Nephron (organoid): ENCODE measurements around the gene ADD3.
"Not testable (repeated sequence)": the region's sequence is repeated elsewhere in the genome, so short reads cannot be mapped to it uniquely, and the experiment has no call there.

ENCODE experiments used
- H3K27ac Mint-ChIP-seq, 3 experiments: 2 replicates each; pipeline ENCODE4 v1.8.0; 2020; ENCODE audit warnings: mixed read lengths in 3 of 3, mild to moderate bottlenecking in 2 of 3, moderate library complexity in 1 of 3
- H3K27me3 Mint-ChIP-seq: 2 replicates; pipeline ENCODE4 v1.8.0; 2021; ENCODE audit warnings: low read depth, mild to moderate bottlenecking, moderate library complexity, mixed read lengths
- H3K36me3 Mint-ChIP-seq: 2 replicates; pipeline ENCODE4 v1.8.0; 2020; ENCODE audit warnings: low read depth, mixed read lengths
- H3K4me1 Mint-ChIP-seq: 2 replicates; pipeline ENCODE4 v1.8.0; 2020; ENCODE audit warnings: mixed read lengths
- H3K4me3 Mint-ChIP-seq, 3 experiments: 2 replicates each; pipeline ENCODE4 v1.8.0; 2020; ENCODE audit warnings: mild to moderate bottlenecking in 3 of 3, mixed read lengths in 3 of 3, moderate library complexity in 2 of 3
- H3K9me3 Mint-ChIP-seq: 2 replicates; pipeline ENCODE4 v1.8.0; 2020; ENCODE audit warnings: mixed read lengths
- TF ChIP-seq, protein P1 (sequence below), 3 experiments: fragments of 200-600 bp; sonication (generic); IDR thresholded peaks; one replicate each; pipeline ENCODE4 v1.5.0; 2021; ENCODE audit warnings: antibody characterized with exemption in 3 of 3; ENCODE audit not compliant: unreplicated experiment in 3 of 3

Gene ADD3

DNA sequence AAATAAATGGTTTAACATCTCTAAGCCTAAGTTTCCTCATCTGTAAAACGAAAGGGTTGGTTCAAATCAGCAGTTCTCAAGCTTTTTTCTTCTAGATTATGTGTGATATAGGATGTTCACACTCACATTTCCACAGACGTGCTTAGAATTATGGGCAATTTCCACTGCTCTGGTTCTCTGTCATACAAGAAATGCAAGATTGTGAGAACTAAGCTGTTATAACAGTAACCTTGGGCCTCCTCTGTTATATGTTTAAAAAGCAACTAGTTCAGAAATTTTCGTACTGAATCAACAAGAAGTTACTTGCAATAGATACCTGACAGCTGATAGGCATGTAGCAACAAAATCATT lies 33.7 kb downstream of the ADD3 start:
- peaks cover 20% of the 10 kb centered on the region for H3K4me1 Mint-ChIP-seq
- no peak overlapping the region for H3K4me3 Mint-ChIP-seq
- H3K27ac Mint-ChIP-seq: peak overlapping the region; percentile 0 to 75 (median 47)
- H3K9me3 Mint-ChIP-seq: no peaks in the 10 kb centered on the region
- TF ChIP-seq, protein P1, sequence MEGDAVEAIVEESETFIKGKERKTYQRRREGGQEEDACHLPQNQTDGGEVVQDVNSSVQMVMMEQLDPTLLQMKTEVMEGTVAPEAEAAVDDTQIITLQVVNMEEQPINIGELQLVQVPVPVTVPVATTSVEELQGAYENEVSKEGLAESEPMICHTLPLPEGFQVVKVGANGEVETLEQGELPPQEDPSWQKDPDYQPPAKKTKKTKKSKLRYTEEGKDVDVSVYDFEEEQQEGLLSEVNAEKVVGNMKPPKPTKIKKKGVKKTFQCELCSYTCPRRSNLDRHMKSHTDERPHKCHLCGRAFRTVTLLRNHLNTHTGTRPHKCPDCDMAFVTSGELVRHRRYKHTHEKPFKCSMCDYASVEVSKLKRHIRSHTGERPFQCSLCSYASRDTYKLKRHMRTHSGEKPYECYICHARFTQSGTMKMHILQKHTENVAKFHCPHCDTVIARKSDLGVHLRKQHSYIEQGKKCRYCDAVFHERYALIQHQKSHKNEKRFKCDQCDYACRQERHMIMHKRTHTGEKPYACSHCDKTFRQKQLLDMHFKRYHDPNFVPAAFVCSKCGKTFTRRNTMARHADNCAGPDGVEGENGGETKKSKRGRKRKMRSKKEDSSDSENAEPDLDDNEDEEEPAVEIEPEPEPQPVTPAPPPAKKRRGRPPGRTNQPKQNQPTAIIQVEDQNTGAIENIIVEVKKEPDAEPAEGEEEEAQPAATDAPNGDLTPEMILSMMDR (IDR thresholded peaks at IDR 0.05; ENCODE audit: unreplicated experiment in 3 of 3): no peak
- no peaks in the 10 kb centered on the region for H3K27me3 Mint-ChIP-seq
- peaks cover 15% of the 10 kb centered on the region for H3K36me3 Mint-ChIP-seq

DNA sequence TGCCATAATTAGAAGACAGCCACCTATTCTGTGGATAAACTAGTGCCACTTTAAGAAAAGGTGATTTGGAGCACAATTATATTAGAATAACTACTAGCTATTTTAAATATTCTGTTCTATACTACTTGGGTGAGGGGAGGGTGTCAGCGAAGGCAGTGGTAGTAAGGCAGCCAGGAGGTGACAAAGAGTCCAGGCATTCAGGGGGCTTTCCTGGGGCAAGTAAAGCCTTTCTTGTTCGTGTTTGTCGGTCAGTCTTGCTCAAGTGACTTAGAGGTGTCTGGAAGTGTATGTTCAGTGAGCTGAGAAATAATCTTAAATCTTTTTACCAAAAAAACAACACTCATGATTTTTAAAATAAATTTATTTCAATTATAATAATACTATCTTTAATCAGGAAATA lies 34.4 kb downstream of the ADD3 start:
- Mint-ChIP-seq H3K4me1 (peaks cover 20% of the 10 kb centered on the region), H3K27me3 (no peaks in the 10 kb centered on the region), H3K4me3 (peak overlapping the region in 1 of 3 experiments; percentile 11), H3K36me3 (peaks cover 21% of the 10 kb centered on the region), H3K27ac (peak overlapping the region; percentile 0 to 89 (median 68)), H3K9me3 (no peaks in the 10 kb centered on the region)
- TF ChIP-seq, protein P1 (IDR thresholded peaks at IDR 0.05; ENCODE audit: unreplicated experiment in 3 of 3): no peak

DNA sequence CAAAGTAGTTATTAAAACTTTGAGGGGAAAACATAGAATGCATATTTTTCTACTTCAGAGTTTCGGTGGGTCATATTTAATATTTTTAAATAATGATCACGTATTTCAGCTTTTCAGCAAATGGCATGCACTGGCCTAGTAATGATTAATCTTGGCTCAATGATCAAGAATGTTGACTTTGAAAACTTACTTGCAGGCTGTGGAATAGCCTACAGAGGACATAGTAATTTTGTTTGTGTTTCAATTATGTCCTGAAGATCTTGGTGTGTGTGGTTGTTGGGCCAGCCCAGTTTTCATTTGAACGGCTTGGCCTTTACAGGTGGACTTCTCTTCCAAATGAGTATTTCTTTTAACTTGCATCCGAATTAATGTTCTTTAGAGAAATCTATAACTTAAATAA lies 35.1 kb downstream of the ADD3 start:
- TF ChIP-seq, protein P1 (IDR thresholded peaks at IDR 0.05; ENCODE audit: unreplicated experiment in 3 of 3): no peak
- Mint-ChIP-seq H3K36me3 (peaks cover 28% of the 10 kb centered on the region), H3K9me3 (peaks cover under 1% of the 10 kb centered on the region), H3K27me3 (no peaks in the 10 kb centered on the region), H3K4me3 (no peak overlapping the region), H3K27ac (peak overlapping the region; percentile 0 to 89 (median 14)), H3K4me1 (peaks cover 20% of the 10 kb centered on the region)

DNA sequence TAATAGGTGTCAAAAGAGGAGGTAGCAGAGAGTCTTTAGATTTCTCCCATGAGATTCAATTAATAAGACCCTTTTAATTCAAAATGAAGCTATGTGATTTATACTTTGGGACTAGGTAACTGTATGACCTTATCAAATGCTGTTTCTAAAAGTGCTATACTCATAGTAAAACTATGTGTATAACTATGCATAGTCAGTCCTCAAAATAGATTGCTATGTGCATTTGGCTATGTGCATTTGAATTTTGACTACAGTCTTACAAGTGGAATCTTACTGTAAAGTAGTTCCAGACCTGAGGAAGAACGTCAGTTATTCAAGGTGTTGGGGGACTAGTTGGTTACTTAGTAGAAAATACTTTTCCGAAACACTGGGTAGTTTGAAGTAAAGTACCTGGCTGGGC lies 36.9 kb downstream of the ADD3 start:
- Mint-ChIP-seq H3K27me3 (no peaks in the 10 kb centered on the region), H3K27ac (no peak overlapping the region), H3K36me3 (peaks cover 45% of the 10 kb centered on the region), H3K9me3 (peaks cover 7% of the 10 kb centered on the region), H3K4me1 (peaks cover 20% of the 10 kb centered on the region), H3K4me3 (no peak overlapping the region)
- TF ChIP-seq, protein P1 (IDR thresholded peaks at IDR 0.05; ENCODE audit: unreplicated experiment in 3 of 3): no peak

DNA sequence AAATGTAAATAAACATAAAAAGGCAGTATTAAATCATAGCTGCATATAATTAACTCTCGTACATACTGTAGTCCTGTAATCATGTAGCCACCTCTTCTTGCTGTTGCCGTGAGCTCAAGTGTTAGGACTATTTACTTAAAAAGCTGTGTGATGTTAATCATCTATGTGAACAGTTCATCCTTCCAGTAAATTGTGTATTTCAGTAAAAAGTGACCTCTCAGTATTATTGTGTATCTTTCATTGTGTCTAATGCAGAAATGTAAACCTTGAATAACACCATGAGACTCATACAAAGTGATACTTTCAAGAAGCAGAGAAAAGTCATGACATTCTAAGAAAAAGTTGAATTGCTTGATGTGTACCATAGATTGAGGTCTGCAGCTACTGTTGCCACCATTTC lies 38.0 kb downstream of the ADD3 start:
- H3K27ac Mint-ChIP-seq: peak overlapping the region in 2 of 3 experiments; percentile 24 to 41
- H3K36me3 Mint-ChIP-seq: peaks cover 56% of the 10 kb centered on the region
- H3K4me1 Mint-ChIP-seq: peaks cover 15% of the 10 kb centered on the region
- H3K9me3 Mint-ChIP-seq: peaks cover 11% of the 10 kb centered on the region
- no peak overlapping the region for H3K4me3 Mint-ChIP-seq
- H3K27me3 Mint-ChIP-seq: no peaks in the 10 kb centered on the region
- TF ChIP-seq, protein P1 (IDR thresholded peaks at IDR 0.05; ENCODE audit: unreplicated experiment in 3 of 3): no peak

DNA sequence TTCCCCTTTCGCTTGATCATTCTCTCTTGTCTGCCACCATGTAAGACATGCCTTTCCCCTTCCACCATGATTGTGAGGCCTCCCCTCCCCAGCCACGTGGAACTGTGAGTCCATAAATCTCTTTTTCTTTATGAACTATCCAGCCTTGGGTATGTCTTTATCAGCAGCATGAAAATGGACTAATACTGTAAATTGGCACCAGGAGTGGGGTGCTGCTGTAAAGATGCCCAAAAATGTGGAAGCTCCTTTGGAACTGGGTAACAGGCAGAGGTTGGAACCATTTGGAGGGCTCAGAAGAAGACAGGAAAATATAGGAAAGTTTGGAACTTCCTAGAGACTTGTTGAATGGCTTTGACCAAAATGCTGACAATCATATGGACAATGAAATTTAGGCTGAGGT lies 40.4 kb downstream of the ADD3 start:
- not testable (repeated sequence) for H3K27me3 Mint-ChIP-seq

More for the DNA sequence above, 40.4 kb downstream of the ADD3 start:
- Mint-ChIP-seq H3K4me1 (peaks cover 11% of the 10 kb centered on the region), H3K36me3 (peaks cover 59% of the 10 kb centered on the region), H3K9me3 (peaks cover 11% of the 10 kb centered on the region)
- not testable (repeated sequence) for H3K4me3 Mint-ChIP-seq, H3K27ac Mint-ChIP-seq
